Sciatic nerve (tissue), 2 donors: ENCODE measurements around the gene CYBC1. TPM values are rescaled to one million over a fixed set of nuclear protein-coding genes. Genes with fewer than 3 reads are reported as not detected.

Experiments
- ATAC-seq: fragments of 200-7000 bp; cut with Tn5 transposase; one replicate; pipeline ENCODE4 v1.9.1; 2020; ENCODE audit warnings: mild to moderate bottlenecking, moderate library complexity
- DNase-seq: peaks from one replicate; pipeline ENCODE4 v3.0.0-alpha.2; 2020; ENCODE audit warnings: low spot score
- intact Hi-C: fragments of 100-400 bp; cut with DNase I; formaldehyde crosslinking; loops from one replicate; pipeline ENCODE4 v1.14.2; 2022
- total RNA-seq: library from RNA; stranded (reverse); fragmentation: NEBNext Ultra II Directional; extraction: Animal tissue kit (Norgen Biotek cat#: 25700); gene quantifications from one replicate; pipeline ENCODE4 v1.2.1, GENCODE V29; 2021
- donor health status: DM: no; HTN: no; CAD: no.
- donor health status: DM: no; HTN: no; CAD: no.

CYBC1 gene
- total RNA-seq, 1 donor from 2014 or later, result 94.5 TPM

DNA sequence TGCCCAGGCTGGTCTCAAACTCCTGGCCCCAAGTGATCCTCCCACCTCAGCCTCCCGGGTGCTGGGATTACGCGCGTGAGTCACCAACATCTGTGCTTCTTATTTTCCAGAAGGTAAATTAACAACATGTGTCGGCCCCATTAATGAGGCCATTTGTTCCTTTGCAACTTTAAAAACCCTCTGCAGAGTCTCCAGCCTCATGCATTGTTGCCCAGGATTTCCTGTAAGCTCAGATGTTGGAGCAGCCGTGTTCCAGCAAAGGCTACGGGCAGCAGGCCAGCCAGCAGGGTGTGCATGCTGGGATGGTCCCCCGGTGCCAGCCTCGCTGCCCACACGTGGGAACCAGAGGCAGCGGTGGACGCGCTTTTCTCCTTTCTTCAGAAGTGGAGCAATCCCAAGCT lies 51.5 kb downstream of the CYBC1 start:
- peak; percentile 71 for ATAC-seq
- intact Hi-C loops, result no loop called here
- no peak for DNase-seq

DNA sequence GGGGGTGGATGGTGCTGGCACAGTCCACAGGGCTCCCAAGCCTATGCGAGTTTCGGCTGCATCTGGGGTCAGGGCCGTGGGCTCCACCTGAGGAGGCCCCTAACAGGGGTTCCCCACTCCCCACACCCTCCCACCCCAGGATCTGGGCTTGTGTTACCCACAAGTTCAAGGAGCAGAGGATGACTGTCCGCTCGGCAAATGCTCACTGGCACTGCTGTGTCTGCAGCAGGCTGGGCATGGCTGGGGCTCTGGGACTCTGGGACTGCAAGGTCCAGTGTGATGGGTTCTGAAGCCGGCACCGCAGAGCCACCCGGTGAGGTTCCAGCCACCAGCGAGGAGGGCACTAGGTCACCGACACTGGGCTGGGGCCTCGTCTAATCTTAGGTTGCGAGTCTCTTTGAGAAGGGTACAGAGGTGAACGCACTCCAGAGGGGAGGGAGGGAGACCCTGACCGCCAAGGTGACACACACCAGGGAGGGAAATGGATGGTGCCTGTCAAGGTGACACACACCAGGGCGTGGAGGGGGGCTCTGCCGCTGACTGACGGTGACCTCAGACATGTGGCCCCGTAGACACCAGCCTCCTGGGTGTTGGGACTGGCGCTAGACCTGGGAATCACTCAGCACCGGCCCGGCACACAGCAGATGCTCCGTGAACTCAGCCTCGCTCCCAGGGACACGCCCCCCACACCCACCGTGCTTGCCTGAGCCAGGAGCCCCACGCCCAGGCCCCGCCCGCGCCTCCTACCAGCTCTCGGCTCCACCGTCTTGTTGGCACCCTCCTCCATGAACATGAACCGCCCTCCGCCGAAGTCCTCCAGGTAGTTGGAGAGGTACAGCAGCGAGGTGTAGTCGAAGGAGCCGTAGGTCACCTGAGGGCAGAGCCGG lies 52.9 kb downstream of the CYBC1 start:
- intact Hi-C loops, result no loop called here
- ATAC-seq (no peak), DNase-seq (no peak)

DNA sequence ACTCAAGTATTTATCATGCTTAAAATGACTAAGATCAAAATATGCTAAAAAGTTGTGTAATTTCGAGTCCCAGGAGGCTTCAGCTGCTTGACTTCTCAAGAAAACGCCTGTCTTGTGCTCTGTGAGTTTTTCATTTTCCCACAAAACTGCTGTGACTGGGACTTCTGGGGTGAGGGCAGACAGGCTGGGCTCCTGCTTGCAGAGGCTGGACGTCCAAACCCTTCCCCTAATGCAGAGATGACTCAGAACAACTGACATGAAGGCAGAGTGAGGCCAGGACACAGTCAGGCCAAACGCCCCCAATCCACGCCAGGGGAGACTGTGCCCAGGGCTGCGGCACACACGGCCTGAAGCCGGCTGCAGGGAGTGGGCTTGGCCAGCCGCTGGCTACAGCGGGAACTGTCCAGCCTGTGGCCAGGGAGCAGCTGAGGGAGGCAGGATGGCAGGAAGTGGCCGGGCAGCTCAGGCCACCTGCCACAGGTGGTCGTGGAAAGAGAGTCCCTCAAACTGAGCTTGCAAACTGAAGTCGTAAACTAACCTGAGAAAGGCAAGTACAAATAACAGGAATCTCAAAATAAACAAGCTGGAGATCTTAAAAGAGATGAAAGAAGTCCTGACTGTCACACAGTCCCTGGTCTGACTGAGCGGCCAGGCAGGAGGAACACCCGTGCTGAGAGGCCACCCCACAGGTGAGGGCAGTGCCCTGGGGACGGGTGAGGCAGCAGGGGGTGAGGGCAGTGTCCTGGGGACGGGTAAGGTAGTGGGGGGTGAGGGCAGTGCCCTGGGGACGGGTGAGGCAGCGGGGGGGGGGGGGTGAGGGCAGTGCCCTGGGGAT lies 53.7 kb downstream of the CYBC1 start:
- DNase-seq (no peak), ATAC-seq (peak; percentile 68)
- intact Hi-C loops, result no loop called here

DNA sequence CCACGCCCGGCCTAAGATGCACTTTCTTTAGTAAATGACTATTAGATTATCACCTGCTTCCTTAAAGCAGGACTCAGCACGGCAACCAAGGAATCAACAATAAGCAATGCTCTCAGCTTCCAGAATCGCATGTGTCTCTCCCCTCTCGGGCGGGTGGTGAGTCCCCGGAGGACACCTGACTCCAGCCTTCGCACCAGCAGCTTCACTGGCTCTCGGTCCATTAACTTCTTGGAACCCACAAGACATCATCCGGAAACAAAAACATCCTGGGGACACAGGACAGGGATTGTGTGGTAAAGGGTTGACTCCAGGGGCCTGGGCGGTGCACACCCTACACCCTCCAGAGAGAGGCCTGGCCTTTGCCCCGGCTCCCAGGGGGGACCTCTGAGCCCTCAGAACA lies 56.3 kb downstream of the CYBC1 start:
- no peak for ATAC-seq
- intact Hi-C loops, result no loop called here
- DNase-seq, result no peak

DNA sequence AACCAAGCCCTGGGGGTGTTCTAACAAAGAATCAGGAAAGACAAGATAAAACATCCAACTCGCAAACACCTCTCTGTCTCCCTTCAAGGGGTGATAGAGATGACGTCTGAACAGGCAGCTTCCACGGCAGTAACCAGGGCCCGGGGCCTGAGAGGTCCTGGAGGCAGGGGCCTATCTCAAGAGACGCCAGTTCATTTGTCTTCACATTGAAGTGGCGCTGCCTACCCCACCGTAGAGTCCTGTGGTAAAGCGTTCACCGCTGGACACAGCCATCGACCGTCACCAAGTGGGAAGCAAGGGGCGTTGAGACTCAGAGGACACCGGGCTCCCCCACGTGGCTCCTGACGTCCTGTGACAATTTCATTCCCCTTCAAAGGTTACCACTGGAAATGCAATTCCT lies 57.6 kb downstream of the CYBC1 start:
- no peak for DNase-seq
- intact Hi-C loops, result no loop called here
- no peak for ATAC-seq

Other genes starting within 250 kb of the CYBC1 start
- gene CCDC57, start 237.9 kb downstream of the CYBC1 start, total RNA-seq, result 50.6 TPM
- 53.1 TPM for gene SLC16A3, start 221.7 kb downstream of the CYBC1 start, total RNA-seq
- gene CSNK1D, start 177.1 kb downstream of the CYBC1 start, total RNA-seq, result 152 TPM
- 2.5 TPM for gene CD7, start 133.1 kb downstream of the CYBC1 start, total RNA-seq
- gene SECTM1, start 117.0 kb downstream of the CYBC1 start, total RNA-seq, result 22.2 TPM
- gene TEX19, start 91.5 kb downstream of the CYBC1 start, total RNA-seq, result not detected
- not detected for gene UTS2R, start 79.0 kb downstream of the CYBC1 start, total RNA-seq
- 43.2 TPM for gene HEXD, start 32.4 kb downstream of the CYBC1 start, total RNA-seq
- 23.5 TPM for gene OGFOD3, start 32.2 kb downstream of the CYBC1 start, total RNA-seq
- gene NARF, start 8.0 kb upstream of the CYBC1 start, total RNA-seq, result 55.5 TPM
- gene FOXK2, start 69.0 kb upstream of the CYBC1 start, total RNA-seq, result 59.9 TPM
- gene WDR45B, start 197.7 kb upstream of the CYBC1 start, total RNA-seq, result 67.1 TPM
- 30.3 TPM for gene RAB40B, start 247.9 kb upstream of the CYBC1 start, total RNA-seq